AG08395 (cell line): ENCODE results near the gene ITSN2.
A peak's percentile ranks its signal among the peaks of the same experiment; 100 is the strongest.
"Not testable (repeated sequence)": the region's sequence is repeated elsewhere in the genome, so short reads cannot be mapped to it uniquely, and the experiment has no call there.

ENCODE experiments used
- DNase-seq: peaks from one replicate; pipeline ENCODE4 v3.0.0; 2012; ENCODE audit warnings: mixed read lengths, low spot score

The ITSN2 gene

GRCh38 chr2:24360050-24360962, at the start of gene ITSN2:
Gene ITSN2, minus strand, starts transcription at chr2:24360536. Its CDS starts 32,454 bp downstream, at chr2:24328082.
- peak; percentile 81 for DNase-seq

GRCh38 chr2:24409171-24409570, 48.8 kb upstream of the ITSN2 start:
- no peak for DNase-seq

GRCh38 chr2:24408704-24409103, 48.4 kb upstream of the ITSN2 start:
- DNase-seq: not testable (repeated sequence)

- peak; percentile 29 for DNase-seq
Observed at GRCh38 chr2:24404491-24404921, 44.2 kb upstream of the ITSN2 start.

- DNase-seq: no peak
Observed at GRCh38 chr2:24403832-24404212, 43.5 kb upstream of the ITSN2 start.

GRCh38 chr2:24403168-24403831, 43.0 kb upstream of the ITSN2 start:
- DNase-seq: no peak

GRCh38 chr2:24402242-24403097, 42.1 kb upstream of the ITSN2 start:
- DNase-seq: no peak

- DNase-seq: no peak
Observed at GRCh38 chr2:24400207-24400907, 40.0 kb upstream of the ITSN2 start.

GRCh38 chr2:24399434-24400206, 39.3 kb upstream of the ITSN2 start:
- no peak for DNase-seq

- DNase-seq: no peak
Observed at GRCh38 chr2:24394998-24395397, 34.7 kb upstream of the ITSN2 start.

- no peak for DNase-seq
Observed at GRCh38 chr2:24392542-24393059, 32.3 kb upstream of the ITSN2 start.

- no peak for DNase-seq
Observed at GRCh38 chr2:24385366-24385765, 25.0 kb upstream of the ITSN2 start.

- peak; percentile 74 for DNase-seq
Observed at GRCh38 chr2:24382363-24383073, 22.2 kb upstream of the ITSN2 start.

- DNase-seq: no peak
Observed at GRCh38 chr2:24380820-24381219, 20.5 kb upstream of the ITSN2 start.

- no peak for DNase-seq
Observed at GRCh38 chr2:24375349-24376087, 15.2 kb upstream of the ITSN2 start.

- DNase-seq: no peak
Observed at GRCh38 chr2:24374301-24374700, 14.0 kb upstream of the ITSN2 start.

- no peak for DNase-seq
Observed at GRCh38 chr2:24372033-24372432, 11.7 kb upstream of the ITSN2 start.

GRCh38 chr2:24365826-24366225, 5.5 kb upstream of the ITSN2 start:
- DNase-seq: no peak

GRCh38 chr2:24365051-24365450, 4.7 kb upstream of the ITSN2 start:
- no peak for DNase-seq
